Dendritic cell treated with granulocyte-macrophage colony-stimulating factor and Interleukin-4, amounts not matched to agents 40 ng/mL and 50 ng/mL, for 4 days (primary cell): ENCODE measurements around the gene ARAF.

Experiments used
- H3K27ac Mint-ChIP-seq: one replicate; pipeline ENCODE4 v1.8.0; 2022; ENCODE audit warnings: mild to moderate bottlenecking, mixed read lengths
- H3K27me3 Mint-ChIP-seq: one replicate; pipeline ENCODE4 v1.8.0; 2022; ENCODE audit warnings: mild to moderate bottlenecking, mixed read lengths
- H3K36me3 Mint-ChIP-seq: one replicate; pipeline ENCODE4 v1.8.0; 2022; ENCODE audit warnings: low read depth, mixed read lengths
- H3K4me1 Mint-ChIP-seq: one replicate; pipeline ENCODE4 v1.8.0; 2022; ENCODE audit warnings: low read depth, mixed read lengths
- H3K4me3 Mint-ChIP-seq: one replicate; pipeline ENCODE4 v1.8.0; 2022; ENCODE audit warnings: mild to moderate bottlenecking, moderate library complexity, mixed read lengths
- H3K9me3 Mint-ChIP-seq: one replicate; pipeline ENCODE4 v1.8.0; 2022; ENCODE audit warnings: mixed read lengths
- intact Hi-C: fragments of 100-400 bp; cut with micrococcal nuclease; formaldehyde crosslinking; loops from one replicate; pipeline ENCODE4 v1.15.0; 2022

The ARAF gene

GRCh38 chrX:47572773-47573340, 11.9 kb downstream of the ARAF start:
- Mint-ChIP-seq H3K36me3 (peaks cover 45% of the 10 kb centered on the region), H3K27me3 (peaks cover 26% of the 10 kb centered on the region), H3K27ac (peak overlapping the region; percentile 19), H3K9me3 (no peaks in the 10 kb centered on the region), H3K4me3 (no peak overlapping the region), H3K4me1 (peaks cover 50% of the 10 kb centered on the region)
- intact Hi-C loops = no loop called here

DNA sequence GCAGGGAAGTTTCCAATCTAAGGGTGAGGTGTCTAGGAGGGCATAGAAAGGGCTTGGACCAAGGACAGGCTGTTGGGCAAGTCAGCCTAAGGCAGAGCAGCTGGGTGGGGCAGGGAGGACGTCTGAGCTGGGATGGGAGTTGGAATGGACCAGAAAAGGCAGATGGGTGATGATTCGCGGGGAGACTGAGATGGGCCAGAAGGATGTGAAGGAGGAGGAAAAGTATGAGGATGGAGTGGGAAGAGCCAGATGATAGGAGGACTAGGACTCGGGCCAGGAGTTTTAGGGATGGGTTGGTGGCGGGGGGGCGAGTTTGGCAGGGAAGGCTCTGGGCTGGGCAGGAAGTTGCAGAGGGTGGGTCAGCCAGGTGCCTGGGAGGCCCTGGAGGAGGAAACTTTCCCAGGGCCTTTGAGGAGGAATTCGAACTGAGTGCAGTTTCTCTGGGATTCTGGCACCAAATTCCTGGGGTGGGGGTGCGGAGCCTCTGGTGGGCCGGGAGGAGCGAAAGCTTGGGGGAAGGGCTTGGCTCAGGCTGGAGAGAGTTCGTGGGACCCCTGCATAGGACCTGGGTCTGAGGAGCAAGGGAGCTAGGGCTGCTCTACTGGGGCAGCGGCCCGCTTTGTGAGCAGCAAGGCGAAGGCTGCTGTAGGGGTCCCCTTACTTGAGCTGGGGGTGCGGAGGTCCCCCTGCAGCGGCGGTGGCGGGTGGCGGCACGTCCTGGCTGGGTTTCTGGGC, 12.5 kb downstream of the ARAF start:
- intact Hi-C loops = no loop called here
- Mint-ChIP-seq H3K36me3 (peaks cover 40% of the 10 kb centered on the region), H3K9me3 (no peaks in the 10 kb centered on the region), H3K4me1 (peaks cover 56% of the 10 kb centered on the region), H3K4me3 (peak overlapping the region; percentile 26), H3K27me3 (peaks cover 26% of the 10 kb centered on the region), H3K27ac (peak overlapping the region; percentile 19)

DNA sequence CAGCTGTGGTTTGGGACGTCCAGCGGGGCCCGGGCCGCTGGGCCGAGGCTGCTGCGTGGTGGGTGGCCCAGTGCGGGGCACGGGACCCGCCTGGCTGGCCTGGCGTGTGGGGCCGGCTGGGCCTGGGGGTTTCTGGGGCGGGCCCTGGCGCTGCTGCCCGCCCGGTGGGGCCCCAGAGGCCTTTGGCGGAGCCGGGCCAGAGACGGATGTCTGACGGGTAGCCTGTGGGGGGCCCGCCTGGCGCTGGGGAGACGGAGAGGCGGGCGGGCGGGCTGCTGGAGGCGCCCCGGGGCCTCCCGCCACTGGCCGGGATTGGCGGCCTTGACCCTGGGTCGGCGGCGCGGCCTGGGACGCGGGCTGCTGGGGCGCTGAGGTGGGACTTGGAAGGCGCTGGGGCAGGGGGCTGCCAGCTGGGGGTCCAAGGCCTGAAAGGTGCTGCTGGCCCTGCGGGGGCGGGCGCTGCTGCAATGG, 13.1 kb downstream of the ARAF start:
- intact Hi-C loops = no loop called here
- H3K27me3 Mint-ChIP-seq = peaks cover 26% of the 10 kb centered on the region
- H3K4me3 Mint-ChIP-seq = peak overlapping the region; percentile 26

GRCh38 chrX:47574547-47575301, 13.7 kb downstream of the ARAF start:
- Mint-ChIP-seq H3K4me3 (no peak overlapping the region), H3K36me3 (peaks cover 28% of the 10 kb centered on the region), H3K27me3 (peaks cover 26% of the 10 kb centered on the region), H3K4me1 (peaks cover 68% of the 10 kb centered on the region), H3K9me3 (no peaks in the 10 kb centered on the region), H3K27ac (no peak overlapping the region)
- intact Hi-C loops = no loop called here

More for the DNA sequence above, 13.1 kb downstream of the ARAF start:
- Mint-ChIP-seq H3K27ac (peak overlapping the region; percentile 19), H3K4me1 (peaks cover 62% of the 10 kb centered on the region), H3K9me3 (no peaks in the 10 kb centered on the region), H3K36me3 (peaks cover 34% of the 10 kb centered on the region)

DNA sequence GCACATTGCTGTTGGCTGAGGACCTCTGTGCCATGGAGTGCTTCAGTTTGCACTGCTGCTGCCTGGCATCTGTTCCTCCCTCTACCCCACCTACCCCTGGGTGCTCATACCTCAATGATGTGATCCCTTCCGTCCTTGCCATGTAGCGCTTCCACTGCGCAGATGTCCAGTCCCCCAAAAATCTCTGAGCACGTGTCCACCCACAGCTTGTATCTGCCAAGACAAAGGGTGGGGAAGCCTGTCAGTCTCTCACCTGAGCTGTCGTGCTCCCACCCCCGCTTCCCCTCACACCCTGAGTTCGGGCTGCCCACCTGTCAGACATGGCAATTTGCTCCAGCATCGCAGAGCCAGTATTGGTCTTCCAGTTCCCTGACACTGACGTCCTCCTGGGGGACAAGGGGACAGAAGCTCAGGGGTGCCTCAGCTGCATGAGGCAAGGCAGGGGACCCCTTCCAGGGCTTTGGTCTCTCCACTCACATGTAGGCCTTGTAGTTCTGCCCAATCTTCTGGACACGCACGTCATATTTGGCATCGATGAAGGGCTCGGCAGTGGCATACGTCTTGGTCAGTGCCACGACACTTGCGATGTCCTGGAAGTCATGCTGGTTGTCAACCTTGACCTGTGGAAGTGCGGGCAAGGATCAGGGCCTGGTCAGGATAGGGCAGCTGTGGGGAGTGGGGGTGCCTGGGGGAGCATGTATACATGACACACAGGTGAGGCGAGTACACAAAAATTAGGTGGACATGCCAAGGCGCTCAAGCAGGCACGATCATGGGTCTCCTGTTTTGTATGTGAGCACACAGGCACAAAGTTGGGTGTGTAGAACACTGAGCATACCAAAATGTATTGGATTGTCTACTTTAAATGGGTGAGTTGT, 15.3 kb downstream of the ARAF start:
- Mint-ChIP-seq H3K27ac (no peak overlapping the region), H3K27me3 (peaks cover 26% of the 10 kb centered on the region), H3K4me3 (no peak overlapping the region), H3K36me3 (peaks cover 12% of the 10 kb centered on the region), H3K4me1 (peaks cover 62% of the 10 kb centered on the region), H3K9me3 (no peaks in the 10 kb centered on the region)
- intact Hi-C loops = no loop called here

GRCh38 chrX:47577424-47577823, 16.4 kb downstream of the ARAF start:
- Mint-ChIP-seq H3K4me3 (no peak overlapping the region), H3K27me3 (peaks cover 26% of the 10 kb centered on the region), H3K27ac (no peak overlapping the region), H3K4me1 (peaks cover 62% of the 10 kb centered on the region), H3K9me3 (no peaks in the 10 kb centered on the region), H3K36me3 (peaks cover under 1% of the 10 kb centered on the region)
- intact Hi-C loops = no loop called here

GRCh38 chrX:47577901-47578300, 16.9 kb downstream of the ARAF start:
- Mint-ChIP-seq H3K4me1 (peaks cover 61% of the 10 kb centered on the region), H3K36me3 (no peaks in the 10 kb centered on the region), H3K27ac (peak overlapping the region; percentile 79), H3K27me3 (peaks cover 26% of the 10 kb centered on the region), H3K4me3 (no peak overlapping the region), H3K9me3 (no peaks in the 10 kb centered on the region)
- intact Hi-C loops = no loop called here

- intact Hi-C loops = no loop called here
- Mint-ChIP-seq H3K9me3 (no peaks in the 10 kb centered on the region), H3K4me1 (peaks cover 61% of the 10 kb centered on the region), H3K27me3 (peaks cover 21% of the 10 kb centered on the region), H3K27ac (peak overlapping the region; percentile 79), H3K4me3 (no peak overlapping the region), H3K36me3 (peaks cover 7% of the 10 kb centered on the region)
Observed at GRCh38 chrX:47578692-47579091, 17.7 kb downstream of the ARAF start.

GRCh38 chrX:47579537-47579936, 18.5 kb downstream of the ARAF start:
- peak overlapping the region; percentile 79 for H3K27ac Mint-ChIP-seq
- peaks cover 67% of the 10 kb centered on the region for H3K4me1 Mint-ChIP-seq
- H3K36me3 Mint-ChIP-seq = peaks cover 14% of the 10 kb centered on the region
- no peaks in the 10 kb centered on the region for H3K9me3 Mint-ChIP-seq
- peak overlapping the region; percentile 59 for H3K4me3 Mint-ChIP-seq
- peaks cover 16% of the 10 kb centered on the region for H3K27me3 Mint-ChIP-seq
- intact Hi-C loops = no loop called here

DNA sequence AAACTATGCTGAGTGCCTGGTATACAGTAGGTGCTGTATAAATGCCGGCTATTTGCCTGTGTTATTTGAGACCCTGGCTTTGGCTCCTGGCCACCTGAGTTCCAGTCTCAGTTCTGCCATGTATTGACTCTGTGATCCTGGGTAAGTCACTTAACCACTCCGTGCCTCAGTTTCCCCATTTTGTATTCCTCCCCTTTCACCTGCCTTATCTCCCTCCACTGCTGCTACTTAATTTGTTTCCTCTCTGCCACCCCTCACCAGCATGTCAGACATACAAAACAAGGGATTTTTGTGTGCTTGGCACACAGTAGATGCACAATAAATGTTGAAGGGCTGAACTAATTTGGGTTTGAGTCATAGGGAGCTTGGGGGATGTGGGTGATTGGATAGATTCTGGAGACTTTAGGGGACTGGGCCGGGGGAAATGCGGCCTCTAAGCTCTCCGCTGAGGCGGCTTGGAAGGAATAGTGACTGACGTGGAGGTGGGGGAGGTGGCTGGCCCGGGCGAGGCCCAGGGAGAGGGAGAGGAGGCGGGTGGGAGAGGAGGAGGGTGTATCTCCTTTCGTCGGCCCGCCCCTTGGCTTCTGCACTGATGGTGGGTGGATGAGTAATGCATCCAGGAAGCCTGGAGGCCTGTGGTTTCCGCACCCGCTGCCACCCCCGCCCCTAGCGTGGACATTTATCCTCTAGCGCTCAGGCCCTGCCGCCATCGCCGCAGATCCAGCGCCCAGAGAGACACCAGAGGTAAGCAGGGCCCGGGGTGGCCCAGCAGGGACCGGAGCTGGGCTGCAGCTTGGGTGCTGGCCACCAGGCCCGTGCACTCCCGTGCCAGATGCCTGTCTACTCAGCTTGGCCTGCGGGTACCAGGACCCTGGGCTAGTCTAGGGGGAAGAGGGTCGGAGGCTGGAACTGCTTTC, 21.0 kb downstream of the ARAF start, which contains the start of gene TIMP1:
TIMP1 (plus strand) TSS at position 706 of the 917 bp plus-strand sequence. CDS start 980 bp downstream, outside the sequence.
- Mint-ChIP-seq H3K4me1 (peaks cover 83% of the 10 kb centered on the region), H3K36me3 (peaks cover 39% of the 10 kb centered on the region)

DNA sequence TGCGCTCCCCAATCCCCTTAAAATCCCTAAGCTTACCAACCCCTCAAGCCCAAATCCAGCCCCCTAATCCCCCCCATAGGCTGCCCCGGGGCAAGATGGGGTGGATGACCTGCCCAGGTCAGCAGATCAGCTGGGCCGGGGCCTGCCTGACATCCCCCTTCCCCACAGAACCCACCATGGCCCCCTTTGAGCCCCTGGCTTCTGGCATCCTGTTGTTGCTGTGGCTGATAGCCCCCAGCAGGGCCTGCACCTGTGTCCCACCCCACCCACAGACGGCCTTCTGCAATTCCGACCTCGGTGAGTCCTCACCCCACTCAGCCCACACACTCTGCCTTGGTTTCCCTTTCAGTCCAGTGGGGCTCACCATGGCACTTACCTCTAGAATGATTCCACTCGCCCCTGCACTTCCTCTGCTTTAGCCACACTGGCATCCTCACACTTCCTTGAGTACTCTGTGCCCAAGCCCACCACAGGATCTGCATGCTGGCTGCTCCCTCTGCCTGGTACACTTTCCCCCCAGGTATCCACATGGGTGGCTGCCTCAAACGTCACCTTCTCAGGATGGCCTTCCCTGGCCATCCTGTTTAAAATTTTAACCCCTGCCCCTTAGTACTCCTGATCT, 22.3 kb downstream of the ARAF start:
- H3K4me3 Mint-ChIP-seq = peak overlapping the region; percentile 77
- peaks cover 4% of the 10 kb centered on the region for H3K27me3 Mint-ChIP-seq
- H3K4me1 Mint-ChIP-seq = peaks cover 70% of the 10 kb centered on the region
- intact Hi-C loops = loop anchor here (5.0 kb wide), 1 partner anchor 49 kb away; no protein-coding TSS in a partner anchor
- no peaks in the 10 kb centered on the region for H3K9me3 Mint-ChIP-seq
- H3K27ac Mint-ChIP-seq = peak overlapping the region; percentile 77
- H3K36me3 Mint-ChIP-seq = peaks cover 39% of the 10 kb centered on the region

More for the DNA sequence above, 21.0 kb downstream of the ARAF start, which contains the start of gene TIMP1:
- Mint-ChIP-seq H3K4me3 (peak within 1 kb of the TSS; percentile 77), H3K27ac (peak within 1 kb of the TSS; percentile 77), H3K27me3 (peaks cover 1% of the 10 kb centered on the region), H3K9me3 (no peaks in the 10 kb centered on the region)
- intact Hi-C loops = loop anchor here (5.0 kb wide), 1 partner anchor 50 kb away; no protein-coding TSS in a partner anchor

GRCh38 chrX:47584714-47585113, 23.7 kb downstream of the ARAF start:
- peaks cover 39% of the 10 kb centered on the region for H3K36me3 Mint-ChIP-seq
- H3K4me3 Mint-ChIP-seq = no peak overlapping the region
- intact Hi-C loops = loop anchor here (5.0 kb wide), 1 partner anchor 48 kb away; no protein-coding TSS in a partner anchor

More at GRCh38 chrX:47584714-47585113, 23.7 kb downstream of the ARAF start:
- Mint-ChIP-seq H3K27ac (no peak overlapping the region), H3K9me3 (no peaks in the 10 kb centered on the region), H3K4me1 (peaks cover 56% of the 10 kb centered on the region), H3K27me3 (peaks cover 4% of the 10 kb centered on the region)
